Ishikawa (cell line): Measurements from ENCODE around the gene NCOA7.

Experiments used
- CEBPB ChIP-seq: IDR thresholded peaks from 2 replicates; pipeline ENCODE4 v1.6.1; 2012
- CREB1 ChIP-seq: IDR thresholded peaks from 2 replicates; pipeline ENCODE4 v1.6.1; 2012; ENCODE audit warnings: low read depth
- EGR1 ChIP-seq: IDR thresholded peaks from 2 replicates; pipeline ENCODE4 v1.6.1; 2012
- EP300 ChIP-seq: IDR thresholded peaks from 2 replicates; pipeline ENCODE4 v1.6.1; 2012; ENCODE audit warnings: borderline replicate concordance
- FOXM1 ChIP-seq: IDR thresholded peaks from 2 replicates; pipeline ENCODE4 v1.6.1; 2012; ENCODE audit warnings: low read depth, borderline replicate concordance
- MAX ChIP-seq: IDR thresholded peaks from 2 replicates; pipeline ENCODE4 v1.6.1; 2012
- NFIC ChIP-seq: IDR thresholded peaks from 2 replicates; pipeline ENCODE4 v1.6.1; 2012
- RAD21 ChIP-seq: IDR thresholded peaks from 2 replicates; pipeline ENCODE4 v1.6.1; 2012; ENCODE audit warnings: low read depth
- REST ChIP-seq: IDR thresholded peaks from 2 replicates; pipeline ENCODE4 v1.6.1; 2012; ENCODE audit warnings: low read depth, mild to moderate bottlenecking
- TAF1 ChIP-seq: IDR thresholded peaks from 2 replicates; pipeline ENCODE4 v1.6.1; 2012; ENCODE audit warnings: low read depth, mild to moderate bottlenecking
- TCF12 ChIP-seq: IDR thresholded peaks from 2 replicates; pipeline ENCODE4 v1.6.1; 2012; ENCODE audit warnings: low read depth
- TEAD4 ChIP-seq: IDR thresholded peaks from 2 replicates; pipeline ENCODE4 v1.6.1; 2012
- USF1 ChIP-seq: IDR thresholded peaks from 2 replicates; pipeline ENCODE4 v1.6.1; 2012
- YY1 ChIP-seq: IDR thresholded peaks from 2 replicates; pipeline ENCODE4 v1.6.1; 2012; ENCODE audit warnings: low read depth
- ZBTB7A ChIP-seq: IDR thresholded peaks from 2 replicates; pipeline ENCODE4 v1.6.1; 2012; ENCODE audit warnings: low read depth

The NCOA7 gene

GRCh38 chr6:125944434-125944816 lies 153.7 kb downstream of the NCOA7 start:
- TF ChIP-seq ZBTB7A (no peak), TCF12 (no peak), EGR1 (no peak), EP300 (no peak), YY1 (no peak), TEAD4 (no peak), CEBPB (no peak), TAF1 (no peak), FOXM1 (no peak)

GRCh38 chr6:125944896-125945295 lies 154.1 kb downstream of the NCOA7 start:
- TF ChIP-seq TEAD4 (no peak), USF1 (no peak), RAD21 (no peak), TAF1 (no peak), MAX (no peak), EP300 (no peak), NFIC (no peak), EGR1 (no peak), CEBPB (no peak), FOXM1 (no peak), REST (no peak)

GRCh38 chr6:125945378-125946141 lies 154.8 kb downstream of the NCOA7 start:
- TF ChIP-seq ZBTB7A (no peak), TCF12 (no peak), REST (no peak), NFIC (no peak), MAX (no peak)

- no peak for TF ChIP-seq NFIC
- TF ChIP-seq REST = no peak
- TF ChIP-seq MAX = no peak
- TF ChIP-seq RAD21 = no peak
- TF ChIP-seq EP300 = no peak
- TF ChIP-seq CEBPB = no peak
- no peak for TF ChIP-seq ZBTB7A
- TF ChIP-seq TCF12 = no peak
- TF ChIP-seq CREB1 = no peak
- no peak for TF ChIP-seq USF1
- no peak for TF ChIP-seq TAF1
Observed at GRCh38 chr6:125947615-125948014, 156.9 kb downstream of the NCOA7 start.

GRCh38 chr6:125948455-125948854 lies 157.7 kb downstream of the NCOA7 start:
- TF ChIP-seq YY1 (no peak), EGR1 (no peak), TEAD4 (no peak), FOXM1 (no peak), RAD21 (no peak)
